Activated naive CD8-positive, alpha-beta T cell treated with anti-CD3 and anti-CD28 coated beads for 36 hours (primary cell): ENCODE results near the gene MORN4. TPM values are rescaled to one million over a fixed set of nuclear protein-coding genes. Genes with fewer than 3 reads are reported as not detected.
"Not testable (repeated sequence)": the region's sequence is repeated elsewhere in the genome, so short reads cannot be mapped to it uniquely, and the experiment has no call there.

Experiments
- DNase-seq: peaks from one replicate; pipeline ENCODE4 v3.0.0; 2021
- H3K27ac Mint-ChIP-seq: one replicate; pipeline ENCODE4 v1.8.0; 2022; ENCODE audit warnings: mild to moderate bottlenecking, moderate library complexity, mixed read lengths
- H3K27me3 Mint-ChIP-seq: one replicate; pipeline ENCODE4 v1.8.0; 2022; ENCODE audit warnings: mild to moderate bottlenecking, mixed read lengths
- H3K36me3 Mint-ChIP-seq: one replicate; pipeline ENCODE4 v1.8.0; 2021; ENCODE audit warnings: mild to moderate bottlenecking, mixed read lengths
- H3K4me1 Mint-ChIP-seq: one replicate; pipeline ENCODE4 v1.8.0; 2021; ENCODE audit warnings: mixed read lengths
- H3K4me3 Mint-ChIP-seq: one replicate; pipeline ENCODE4 v1.8.0; 2022; ENCODE audit warnings: mild to moderate bottlenecking, moderate library complexity, mixed read lengths
- H3K9me3 Mint-ChIP-seq: one replicate; pipeline ENCODE4 v1.8.0; 2022; ENCODE audit warnings: mixed read lengths
- total RNA-seq, 2 experiments: library from RNA; stranded (reverse); gene quantifications; one replicate each; pipeline ENCODE4 v1.2.3, GENCODE V29; 2021

MORN4 gene
- total RNA-seq, 2 experiments from 2014 or later = 3.0 to 3.4 TPM

- no peaks in the 10 kb centered on the region for H3K36me3 Mint-ChIP-seq
- H3K9me3 Mint-ChIP-seq = no peaks in the 10 kb centered on the region
- no peaks in the 10 kb centered on the region for H3K27me3 Mint-ChIP-seq
- no peak overlapping the region for H3K27ac Mint-ChIP-seq
- H3K4me3 Mint-ChIP-seq = no peak overlapping the region
- H3K4me1 Mint-ChIP-seq = no peaks in the 10 kb centered on the region
- DNase-seq = no peak
Observed at GRCh38 chr10:97590748-97591495, 42.4 kb downstream of the MORN4 start.

GRCh38 chr10:97590082-97590747 lies 43.1 kb downstream of the MORN4 start:
- no peak for DNase-seq
- Mint-ChIP-seq H3K27me3 (no peaks in the 10 kb centered on the region), H3K27ac (no peak overlapping the region), H3K36me3 (no peaks in the 10 kb centered on the region), H3K4me1 (no peaks in the 10 kb centered on the region), H3K4me3 (no peak overlapping the region), H3K9me3 (no peaks in the 10 kb centered on the region)

- Mint-ChIP-seq H3K4me1 (no peaks in the 10 kb centered on the region), H3K4me3 (no peak within 1 kb of the TSS), H3K36me3 (no peaks in the 10 kb centered on the region), H3K27me3 (no peaks in the 10 kb centered on the region), H3K27ac (no peak within 1 kb of the TSS), H3K9me3 (no peaks in the 10 kb centered on the region)
- no peak for DNase-seq
Observed at GRCh38 chr10:97589479-97589878, 43.8 kb downstream of the MORN4 start, which contains the start of gene C10orf62. C10orf62 (plus strand) TSS chr10:97589721; CDS start chr10:97589898, 177 bp downstream.

- H3K27ac Mint-ChIP-seq = no peak overlapping the region
- no peak overlapping the region for H3K4me3 Mint-ChIP-seq
- no peaks in the 10 kb centered on the region for H3K27me3 Mint-ChIP-seq
- no peak for DNase-seq
- H3K9me3 Mint-ChIP-seq = no peaks in the 10 kb centered on the region
- H3K36me3 Mint-ChIP-seq = no peaks in the 10 kb centered on the region
- no peaks in the 10 kb centered on the region for H3K4me1 Mint-ChIP-seq
Observed at GRCh38 chr10:97587183-97587582, 46.1 kb downstream of the MORN4 start.

GRCh38 chr10:97585439-97585811 lies 47.9 kb downstream of the MORN4 start:
- H3K4me1 Mint-ChIP-seq = no peaks in the 10 kb centered on the region
- no peaks in the 10 kb centered on the region for H3K9me3 Mint-ChIP-seq
- H3K27me3 Mint-ChIP-seq = no peaks in the 10 kb centered on the region
- no peak overlapping the region for H3K27ac Mint-ChIP-seq
- H3K4me3 Mint-ChIP-seq = no peak overlapping the region
- no peaks in the 10 kb centered on the region for H3K36me3 Mint-ChIP-seq
- no peak for DNase-seq

GRCh38 chr10:97584798-97585438 lies 48.4 kb downstream of the MORN4 start:
- Mint-ChIP-seq H3K36me3 (no peaks in the 10 kb centered on the region), H3K4me1 (no peaks in the 10 kb centered on the region), H3K27ac (no peak overlapping the region), H3K9me3 (no peaks in the 10 kb centered on the region), H3K4me3 (no peak overlapping the region), H3K27me3 (peaks cover under 1% of the 10 kb centered on the region)
- DNase-seq = no peak

GRCh38 chr10:97584060-97584797 lies 49.1 kb downstream of the MORN4 start, which contains the start of gene HOGA1:
HOGA1 (plus strand) TSS chr10:97584389; CDS start chr10:97584704, 315 bp downstream.
- H3K36me3 Mint-ChIP-seq = no peaks in the 10 kb centered on the region
- DNase-seq = no peak
- H3K27me3 Mint-ChIP-seq = peaks cover 5% of the 10 kb centered on the region
- no peaks in the 10 kb centered on the region for H3K9me3 Mint-ChIP-seq
- no peak within 1 kb of the TSS for H3K4me3 Mint-ChIP-seq
- H3K4me1 Mint-ChIP-seq = no peaks in the 10 kb centered on the region
- H3K27ac Mint-ChIP-seq = no peak within 1 kb of the TSS

- H3K27ac Mint-ChIP-seq = no peak overlapping the region
- no peaks in the 10 kb centered on the region for H3K4me1 Mint-ChIP-seq
- DNase-seq = no peak
- peaks cover 10% of the 10 kb centered on the region for H3K27me3 Mint-ChIP-seq
- H3K9me3 Mint-ChIP-seq = no peaks in the 10 kb centered on the region
- no peak overlapping the region for H3K4me3 Mint-ChIP-seq
- H3K36me3 Mint-ChIP-seq = no peaks in the 10 kb centered on the region
Observed at GRCh38 chr10:97583476-97583875, 49.8 kb downstream of the MORN4 start.

GRCh38 chr10:97582169-97582568 lies 51.1 kb downstream of the MORN4 start:
- Mint-ChIP-seq H3K4me1 (no peaks in the 10 kb centered on the region), H3K4me3 (no peak overlapping the region), H3K27me3 (peaks cover 11% of the 10 kb centered on the region), H3K36me3 (no peaks in the 10 kb centered on the region), H3K27ac (no peak overlapping the region), H3K9me3 (no peaks in the 10 kb centered on the region)
- DNase-seq = no peak

- Mint-ChIP-seq H3K36me3 (no peaks in the 10 kb centered on the region), H3K4me3 (no peak overlapping the region), H3K4me1 (no peaks in the 10 kb centered on the region), H3K27me3 (peaks cover 11% of the 10 kb centered on the region), H3K27ac (no peak overlapping the region), H3K9me3 (no peaks in the 10 kb centered on the region)
- no peak for DNase-seq
Observed at GRCh38 chr10:97580421-97581367, 52.6 kb downstream of the MORN4 start.

- Mint-ChIP-seq H3K4me1 (no peaks in the 10 kb centered on the region), H3K4me3 (no peak overlapping the region), H3K9me3 (no peaks in the 10 kb centered on the region), H3K36me3 (no peaks in the 10 kb centered on the region), H3K27ac (no peak overlapping the region), H3K27me3 (peaks cover 11% of the 10 kb centered on the region)
- DNase-seq = no peak
Observed at GRCh38 chr10:97578171-97578844, 55.0 kb downstream of the MORN4 start.

- Mint-ChIP-seq H3K4me3 (no peak overlapping the region), H3K4me1 (peaks cover 2% of the 10 kb centered on the region), H3K27me3 (peaks cover 11% of the 10 kb centered on the region), H3K9me3 (no peaks in the 10 kb centered on the region), H3K36me3 (no peaks in the 10 kb centered on the region), H3K27ac (no peak overlapping the region)
- no peak for DNase-seq
Observed at GRCh38 chr10:97577701-97578100, 55.6 kb downstream of the MORN4 start.

GRCh38 chr10:97576487-97576886 lies 56.8 kb downstream of the MORN4 start:
- not testable (repeated sequence) for H3K9me3 Mint-ChIP-seq, DNase-seq, H3K27ac Mint-ChIP-seq, H3K4me3 Mint-ChIP-seq, H3K4me1 Mint-ChIP-seq, H3K36me3 Mint-ChIP-seq
- peaks cover 11% of the 10 kb centered on the region for H3K27me3 Mint-ChIP-seq
